GM19035 (cell line): ENCODE data around the gene VCP.

ENCODE experiments used
- ATAC-seq: cut with Tn5 transposase; IDR thresholded peaks from one replicate; pipeline ENCODE4 v1.9.1; 2021; ENCODE audit not compliant: unreplicated experiment

VCP gene

DNA sequence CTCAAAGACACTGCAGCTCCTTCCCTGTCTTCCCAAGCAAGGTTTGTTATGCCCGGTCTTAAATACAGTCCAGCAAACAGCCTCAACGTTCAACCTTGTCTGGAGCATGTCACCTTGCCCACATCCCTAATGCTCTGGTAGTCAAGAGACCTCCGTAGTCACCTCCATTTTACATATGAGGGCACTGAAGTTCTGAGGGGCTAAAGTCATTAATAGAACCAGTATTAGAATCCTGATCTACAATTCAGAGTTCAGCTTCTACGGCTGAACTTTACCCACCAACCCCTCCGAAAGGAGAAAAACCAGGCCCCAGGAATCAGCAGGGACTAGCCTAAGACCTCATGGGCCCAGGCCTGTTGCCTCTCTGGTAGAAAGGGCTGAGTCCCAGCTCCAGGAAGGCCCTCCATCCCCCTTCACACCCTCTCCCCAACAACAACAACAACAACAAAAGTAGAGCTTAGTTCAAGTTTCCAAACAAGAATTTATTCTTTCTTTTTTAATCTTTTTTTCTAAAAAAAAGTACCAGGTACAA is 31.3 kb upstream of the VCP start:
- no peak for ATAC-seq

DNA sequence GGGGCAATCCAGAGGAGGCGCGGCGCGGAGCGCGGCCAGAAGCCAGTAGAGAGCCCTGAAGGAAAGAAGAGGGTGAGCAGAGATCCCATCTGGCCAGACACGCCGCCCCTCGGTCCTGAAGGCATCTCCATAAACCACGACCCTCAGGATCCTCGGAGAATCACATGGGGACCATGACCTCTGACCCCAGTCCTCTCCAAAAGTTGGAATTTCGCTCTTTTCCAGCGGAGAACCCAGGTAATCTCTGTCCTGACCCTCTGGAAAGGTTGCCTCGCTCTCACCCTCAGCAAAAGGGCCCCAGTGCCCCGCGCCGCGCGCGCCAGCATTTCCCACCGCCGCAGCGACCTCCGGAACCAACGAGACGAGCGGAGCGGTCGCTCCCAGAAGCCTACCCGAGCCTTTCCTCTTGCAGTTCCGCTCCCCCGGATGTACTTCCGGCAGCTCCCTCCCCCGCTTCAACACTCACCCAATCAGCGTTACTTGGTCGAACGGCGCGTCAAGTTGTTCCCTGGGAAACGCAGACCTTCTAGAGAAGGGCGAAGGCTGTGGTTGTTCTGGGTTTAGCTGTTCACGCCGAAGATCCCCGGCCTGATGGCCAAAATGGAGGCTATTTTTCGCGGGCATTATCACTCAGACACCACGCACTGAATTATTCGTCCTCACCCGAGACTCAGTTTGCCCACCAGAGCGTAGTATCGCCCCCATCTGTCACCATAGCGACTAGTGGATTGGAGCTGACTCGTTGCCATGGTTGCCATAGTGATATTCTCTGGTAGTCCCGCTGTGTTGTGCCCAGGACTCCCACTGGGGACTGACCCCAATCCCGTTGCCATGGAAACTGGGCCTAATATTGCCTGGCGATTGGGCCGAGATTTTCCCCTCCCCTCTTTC is 30.6 kb upstream of the VCP start, which contains the start of gene STOML2:
TSS of gene STOML2 (minus strand) at position 363 of the 891 bp plus-strand sequence. CDS start at position 326, 37 bp downstream.
- ATAC-seq = peak; percentile 97

DNA sequence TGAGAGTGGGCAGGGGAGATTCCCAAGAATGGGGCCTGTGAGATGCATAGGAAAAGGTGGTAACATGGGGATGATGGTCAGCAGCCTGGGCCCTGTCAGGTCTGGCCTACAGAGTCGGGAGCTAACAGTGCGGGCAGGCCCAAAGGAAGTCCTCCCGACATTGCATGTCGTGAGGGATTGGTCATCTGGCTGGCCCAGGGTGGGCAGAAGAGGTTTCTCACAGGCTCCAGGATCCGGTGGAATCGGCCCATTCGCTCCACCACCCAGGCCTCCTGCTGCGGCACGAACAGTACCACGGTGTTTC is 30.0 kb upstream of the VCP start:
- ATAC-seq = peak; percentile 26

DNA sequence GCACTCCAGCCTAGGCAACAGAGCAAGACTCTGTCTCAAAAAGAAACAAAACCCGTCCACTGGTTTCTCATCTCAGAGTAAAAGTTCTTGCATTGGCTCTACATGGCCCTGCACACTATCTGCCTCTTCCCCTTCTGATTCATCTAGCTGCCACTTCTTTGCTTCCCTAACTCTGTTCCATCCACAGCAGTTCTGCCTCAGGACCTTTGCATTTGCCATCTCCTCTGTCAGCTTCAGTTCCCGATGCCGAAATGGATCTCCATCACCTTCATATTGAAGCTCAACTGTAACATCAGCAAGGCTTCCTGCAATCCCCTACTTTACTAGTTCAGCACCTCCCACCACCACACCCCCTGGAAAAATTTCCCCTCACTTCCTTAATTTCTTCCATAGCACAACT is 25.1 kb upstream of the VCP start:
- no peak for ATAC-seq

DNA sequence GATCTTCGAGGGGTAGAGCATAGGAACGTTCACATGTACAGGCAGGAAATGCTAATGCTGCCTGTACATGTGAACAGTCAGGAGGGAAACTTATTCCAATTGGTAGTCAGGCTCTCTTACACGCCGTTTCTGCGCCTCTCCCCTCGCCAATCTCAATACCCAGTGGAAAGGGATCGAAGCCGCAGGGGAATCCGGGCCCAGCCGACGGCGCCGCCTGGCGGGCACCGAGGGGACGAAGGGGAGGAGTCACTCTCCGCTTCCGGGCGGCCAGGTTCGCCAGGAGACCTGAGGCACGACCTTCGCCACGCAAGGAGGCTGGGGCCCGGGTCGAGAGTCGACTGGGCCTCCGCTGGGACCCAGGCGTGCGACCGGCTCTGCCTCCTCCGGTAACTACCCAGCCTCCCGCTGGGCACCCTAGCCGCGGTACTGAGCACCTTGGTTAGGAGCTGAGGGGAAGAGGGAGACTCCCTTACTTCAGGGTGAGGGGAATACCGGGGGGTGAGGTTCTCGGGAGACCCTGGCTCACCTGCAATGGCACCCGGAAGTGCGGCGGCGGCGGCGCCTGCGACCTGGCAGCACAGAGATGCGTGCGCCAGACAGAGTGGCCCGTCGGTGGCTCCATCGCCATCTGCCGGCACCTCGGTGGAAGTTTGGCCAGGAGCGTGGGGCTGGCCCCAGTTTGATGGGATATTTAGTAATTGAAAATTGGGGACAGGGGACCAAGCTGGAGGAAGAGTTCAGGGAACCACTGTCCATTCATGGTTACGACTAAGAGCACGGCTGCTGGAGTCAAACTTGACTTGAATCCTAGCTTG is 23.8 kb upstream of the VCP start, which contains the start of gene PIGO:
TSS of gene PIGO (minus strand) at position 557 of the 815 bp plus-strand sequence. CDS start 1,026 bp downstream, outside the sequence.
- ATAC-seq = peak; percentile 90

DNA sequence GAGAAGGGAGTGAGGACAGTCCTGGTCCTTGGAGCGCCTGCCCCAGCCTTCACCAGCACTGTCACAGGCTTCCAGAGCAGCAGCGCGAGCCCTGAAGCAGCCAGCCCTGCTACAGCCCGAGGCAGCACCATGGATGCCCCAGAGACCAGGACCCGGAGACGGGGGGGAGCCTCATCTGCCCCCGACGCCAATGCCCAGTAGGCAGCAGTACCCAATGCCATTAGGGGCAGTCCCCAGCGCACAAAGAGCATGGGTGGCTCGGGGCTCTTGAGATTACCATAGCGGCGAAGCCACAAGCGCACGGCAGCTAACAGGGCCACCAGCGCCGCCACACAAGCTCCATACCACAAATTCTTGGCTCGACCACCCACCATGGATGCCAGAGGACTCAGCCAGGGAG is 19.1 kb upstream of the VCP start:
- ATAC-seq = no peak

DNA sequence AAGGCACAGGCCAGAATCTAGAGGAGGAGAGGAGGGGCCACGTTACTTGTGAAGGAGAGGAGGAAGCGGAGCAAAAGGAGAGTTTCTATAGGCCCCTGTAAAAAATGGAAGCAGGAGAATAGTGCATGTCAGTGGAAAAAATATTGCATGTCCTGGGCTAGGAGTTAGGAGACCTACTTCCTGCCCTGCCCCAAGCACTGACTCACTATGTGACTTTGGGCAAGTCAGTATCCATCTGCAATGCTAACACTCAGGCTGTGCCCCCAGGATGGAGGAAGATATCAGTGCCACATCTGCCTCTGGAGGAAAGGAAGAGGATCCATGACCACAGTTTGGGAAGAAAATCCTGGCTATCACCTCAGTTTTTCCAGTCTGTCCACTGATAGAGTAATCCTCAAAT is 17.0 kb upstream of the VCP start:
- no peak for ATAC-seq

DNA sequence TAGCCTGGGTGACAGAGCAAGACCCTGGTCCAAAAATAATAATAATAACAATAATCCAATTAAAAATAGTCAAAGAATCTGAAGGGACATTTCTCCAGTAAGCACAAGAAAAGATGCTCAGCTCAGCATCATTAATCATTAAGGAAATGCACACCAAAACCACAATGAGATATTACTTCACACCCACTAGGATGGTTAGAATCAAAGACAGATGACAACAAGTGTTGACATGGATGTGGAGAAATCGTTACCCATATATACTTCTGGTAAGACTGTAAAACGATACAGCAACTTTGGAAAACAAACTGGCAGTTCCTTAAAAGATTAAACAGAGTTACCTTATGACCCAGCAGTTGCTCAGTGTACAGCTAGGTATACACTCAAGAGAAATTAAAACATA is 12.7 kb upstream of the VCP start:
- no peak for ATAC-seq

DNA sequence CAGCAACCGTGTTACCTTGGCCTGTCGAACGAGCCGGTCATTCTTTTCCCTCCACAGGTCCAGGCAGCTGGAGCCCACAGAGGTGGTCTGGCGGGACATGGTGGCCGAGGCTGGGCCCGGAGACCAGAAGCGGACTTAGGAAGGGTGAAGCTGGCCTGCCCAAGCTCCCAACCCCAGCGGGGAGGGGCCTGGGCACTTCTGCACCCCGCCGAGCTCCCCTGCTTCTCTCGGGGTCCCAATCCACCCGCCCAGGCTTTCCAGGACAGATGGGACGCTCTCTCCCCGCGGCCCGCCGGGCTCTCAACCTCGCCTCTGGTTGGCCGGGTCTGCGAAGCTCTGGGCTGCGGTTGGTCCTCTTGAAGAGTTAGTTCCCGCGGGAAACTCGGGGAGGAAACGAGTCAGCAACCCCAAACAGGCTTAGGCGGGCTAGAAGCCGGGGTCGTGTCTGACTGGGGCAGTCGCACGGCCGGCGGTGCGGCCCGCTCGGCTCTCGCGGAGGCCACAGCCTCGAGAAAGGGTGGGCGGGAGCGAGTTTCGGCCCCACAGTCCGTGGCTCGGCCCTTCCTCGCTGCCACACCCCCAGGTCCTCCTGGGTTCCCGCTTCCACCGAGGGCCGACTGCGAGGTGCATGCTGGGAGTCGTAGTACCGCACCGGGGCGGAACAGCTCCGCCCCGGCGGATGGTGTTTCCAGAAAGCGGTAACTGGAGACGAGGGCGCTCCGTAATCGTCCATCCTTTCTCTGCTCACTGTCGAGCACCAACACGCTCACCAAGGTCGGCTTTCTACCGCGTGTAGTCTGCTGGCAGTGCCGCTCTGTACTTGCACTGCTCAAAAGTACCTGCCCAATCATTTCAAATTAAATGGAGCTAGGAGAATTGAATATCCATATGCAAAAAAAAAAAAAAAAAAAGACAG is 7.3 kb upstream of the VCP start, which contains the start of gene FANCG:
TSS of gene FANCG (minus strand) at position 517 of the 916 bp plus-strand sequence. CDS start at position 99, 418 bp downstream.
- ATAC-seq = peak; percentile 89

DNA sequence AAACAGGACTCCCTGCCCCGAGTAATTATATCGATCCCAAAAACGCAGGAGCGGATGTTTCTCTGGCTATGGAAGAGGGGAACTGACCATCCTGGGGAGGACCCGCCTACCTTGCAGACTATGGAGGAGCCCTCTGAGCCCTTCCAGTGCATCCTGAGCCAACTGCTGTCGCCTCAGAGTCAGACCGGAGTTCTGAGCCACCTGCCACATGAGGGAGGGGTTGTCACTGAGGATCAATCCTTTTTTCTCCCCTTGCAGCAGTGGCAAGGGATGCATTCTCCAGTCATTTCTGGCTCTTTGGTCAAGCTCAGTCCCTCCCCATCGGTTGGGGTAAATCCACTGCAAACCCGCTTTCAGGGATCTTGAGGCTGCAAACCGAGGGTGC is 6.6 kb upstream of the VCP start:
- ATAC-seq = peak; percentile 2

DNA sequence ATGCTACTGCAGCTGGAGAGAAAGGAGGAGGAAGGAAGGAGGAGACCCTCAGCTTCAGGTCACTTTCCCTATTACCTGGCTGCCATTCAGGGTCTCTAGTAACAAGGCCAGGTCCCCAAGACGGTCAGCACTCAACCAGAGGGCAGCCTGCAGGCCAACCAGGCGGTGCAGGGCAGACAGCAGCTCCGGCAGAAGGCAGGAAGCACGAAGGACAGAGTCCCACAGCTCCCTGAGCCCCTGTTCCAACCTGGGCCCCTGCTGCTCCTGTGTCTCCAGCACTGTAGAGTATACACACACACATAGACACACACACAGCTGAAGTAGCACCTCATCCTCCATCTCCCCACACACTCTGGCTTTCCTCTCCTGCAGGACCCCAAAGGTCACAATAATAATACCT is 5.6 kb upstream of the VCP start:
- no peak for ATAC-seq

DNA sequence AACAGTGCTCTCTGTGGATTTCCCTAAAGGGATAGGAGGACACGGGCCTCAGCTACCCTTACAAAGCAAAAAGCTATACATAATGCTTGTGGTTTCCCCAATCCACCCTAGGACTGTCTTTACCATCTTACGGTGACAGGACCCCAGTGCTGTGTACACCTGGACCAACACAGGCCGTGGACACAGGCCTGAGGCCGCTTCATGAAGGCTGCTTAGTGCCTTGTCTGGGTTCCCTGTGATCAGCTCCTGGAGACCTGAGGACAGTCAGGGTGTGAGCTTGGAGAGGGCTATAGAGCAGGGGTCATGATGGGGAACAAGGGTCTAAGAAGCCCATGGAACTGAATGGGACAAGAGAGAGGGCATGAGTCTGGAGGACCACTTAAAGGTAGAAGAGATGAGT is 4.4 kb upstream of the VCP start:
- ATAC-seq = no peak

DNA sequence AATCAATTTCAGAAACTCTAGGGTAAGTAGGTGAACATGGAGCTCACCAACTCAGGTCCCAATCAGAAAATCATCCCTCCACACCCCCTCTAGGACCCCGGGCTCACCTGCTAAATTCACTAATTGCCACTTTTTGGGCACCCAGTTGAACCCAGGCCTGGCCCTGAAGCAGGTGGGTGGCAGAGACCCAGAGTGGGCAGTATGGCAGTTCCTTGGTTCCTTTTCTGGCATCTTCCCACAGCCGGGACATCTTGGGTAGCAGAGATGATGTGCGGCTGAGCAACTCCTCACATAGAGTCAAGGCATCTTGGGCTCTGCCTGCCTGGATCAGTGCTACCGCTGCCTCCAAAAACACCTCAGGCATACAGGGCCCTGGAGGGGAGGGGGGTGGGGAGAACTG is 2.9 kb upstream of the VCP start:
- ATAC-seq = no peak

DNA sequence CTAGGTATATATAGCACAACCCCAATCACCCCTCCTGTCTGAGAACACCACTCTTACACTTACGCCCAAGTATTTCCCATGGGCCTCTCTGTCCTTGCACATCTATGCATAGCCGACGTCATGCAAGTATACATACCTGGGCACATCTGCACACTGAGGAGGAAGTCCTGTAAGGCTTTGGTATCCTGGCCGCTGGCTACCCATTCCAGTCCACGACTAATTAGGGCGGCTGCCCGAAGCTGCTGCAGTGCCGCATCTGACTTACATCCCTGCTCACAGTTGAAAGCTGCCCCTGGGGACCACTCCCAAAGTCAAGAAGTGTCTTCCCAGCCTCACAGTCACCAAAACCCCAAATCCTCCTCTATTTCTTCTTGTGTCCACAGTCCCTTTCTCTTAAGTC is 2.4 kb upstream of the VCP start:
- ATAC-seq = no peak

DNA sequence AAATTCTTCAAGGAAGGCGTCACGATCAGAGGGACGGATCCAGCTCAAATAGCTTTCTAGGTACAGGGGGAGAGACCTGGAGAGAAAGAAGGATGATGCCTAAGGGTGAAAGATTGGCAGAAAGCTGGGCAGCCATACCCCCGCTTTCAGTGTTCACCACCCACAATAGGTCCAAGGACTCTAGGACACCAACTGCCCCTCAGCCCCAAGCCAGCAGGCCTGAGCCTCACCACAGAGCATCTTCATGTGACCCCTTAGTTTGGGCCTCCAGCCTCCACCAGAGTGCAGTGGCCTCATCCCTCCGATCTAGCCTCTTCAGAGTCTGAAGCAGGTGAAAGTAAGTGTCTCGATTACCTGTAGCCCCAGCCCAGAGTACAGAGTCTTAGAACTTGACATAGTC is 1.7 kb upstream of the VCP start:
- no peak for ATAC-seq

DNA sequence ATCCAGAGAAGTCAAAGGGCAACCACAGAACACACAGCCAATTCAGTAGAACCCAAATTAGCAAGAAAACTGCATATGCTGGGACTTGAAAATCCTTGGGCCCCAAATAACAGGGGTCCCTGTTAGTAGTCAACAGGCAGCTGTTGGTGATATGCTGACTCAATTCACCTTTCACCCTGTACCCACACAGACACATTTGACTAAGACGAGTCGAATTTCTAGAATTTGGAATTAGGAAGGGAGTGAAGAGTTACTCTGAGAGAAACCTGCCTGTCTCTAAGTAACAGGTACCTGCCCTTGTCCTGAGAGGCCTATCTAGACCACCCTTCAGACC is 821 bp upstream of the VCP start:
- no peak for ATAC-seq

DNA sequence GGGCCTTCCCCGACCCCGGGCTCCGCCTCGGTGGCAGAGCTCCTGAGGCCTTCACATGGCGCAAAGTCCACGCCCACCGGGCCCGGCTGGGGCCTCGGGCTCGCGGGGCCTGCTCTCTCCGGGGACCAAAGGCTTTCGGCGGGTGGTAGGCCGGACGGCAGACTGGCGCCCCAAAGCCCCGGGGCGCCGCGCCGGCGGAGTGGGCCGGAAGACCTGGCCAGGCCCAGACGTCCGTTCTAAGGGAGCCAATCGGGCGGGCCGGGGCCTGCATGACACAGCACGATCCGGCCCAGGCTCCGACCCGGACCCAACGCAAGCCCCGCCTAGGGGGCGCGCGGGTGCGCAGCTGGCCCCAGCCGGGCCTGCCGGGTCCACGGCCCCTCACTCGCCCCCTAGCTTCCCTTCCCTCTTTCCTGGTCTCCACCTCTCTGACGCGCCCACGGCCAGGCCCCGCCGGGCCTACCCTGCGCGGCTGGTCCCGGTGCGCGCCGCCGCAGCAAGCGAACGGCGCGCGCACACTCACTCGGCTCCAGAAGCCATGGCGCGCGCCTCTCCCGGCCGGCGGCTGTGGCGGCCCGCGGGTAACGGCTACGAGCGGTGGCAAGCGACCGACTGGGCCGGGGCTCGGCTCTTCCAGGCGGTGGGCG is 488 bp downstream of the VCP start:
- ATAC-seq = peak; percentile 53

DNA sequence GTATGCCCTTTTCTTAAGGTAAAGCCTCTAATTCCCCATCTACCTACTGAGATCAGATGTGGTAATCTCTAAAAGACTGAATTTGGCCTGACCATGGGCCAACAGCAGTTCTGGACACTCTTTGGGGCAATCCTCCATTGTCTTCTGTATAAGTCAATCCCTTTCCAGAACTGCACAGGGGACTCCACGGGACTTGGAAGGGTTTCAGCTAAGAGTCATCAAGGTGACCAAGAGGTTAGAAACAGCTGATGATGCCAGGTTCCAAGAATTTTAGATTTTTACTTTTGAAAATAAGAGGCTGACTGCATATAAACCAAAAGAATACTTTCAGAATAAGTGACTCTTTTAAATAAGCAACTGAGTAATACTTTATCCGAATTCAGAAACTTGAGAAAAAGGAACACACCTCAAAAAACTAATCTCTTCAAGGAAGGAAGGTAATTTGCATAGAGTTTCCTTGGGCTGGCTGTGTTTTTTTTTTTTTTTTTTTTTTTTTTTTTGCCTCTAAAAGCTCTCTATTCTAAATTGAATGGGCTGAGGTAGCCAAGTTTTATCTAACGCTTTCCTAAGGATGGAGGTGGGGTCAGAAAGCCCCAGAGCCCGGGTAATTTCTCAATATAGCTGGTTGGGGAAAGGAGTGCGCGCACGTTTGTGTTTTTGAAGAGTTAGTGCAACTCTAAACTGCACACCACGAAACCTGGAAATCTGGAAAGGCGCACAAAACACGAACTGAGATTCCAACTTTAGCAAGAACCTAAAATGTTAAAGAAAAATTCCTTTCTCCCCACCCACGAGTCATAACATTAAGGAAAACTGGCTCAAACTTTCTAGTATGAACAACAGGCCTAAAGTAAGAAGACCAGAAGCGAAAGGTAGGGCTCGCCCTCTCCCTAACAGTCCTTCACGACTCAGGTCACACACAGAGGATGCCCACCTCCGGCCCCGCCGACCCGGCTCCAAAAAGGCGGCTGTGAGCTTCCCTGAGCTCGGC is 1.3 kb downstream of the VCP start:
- ATAC-seq = no peak

DNA sequence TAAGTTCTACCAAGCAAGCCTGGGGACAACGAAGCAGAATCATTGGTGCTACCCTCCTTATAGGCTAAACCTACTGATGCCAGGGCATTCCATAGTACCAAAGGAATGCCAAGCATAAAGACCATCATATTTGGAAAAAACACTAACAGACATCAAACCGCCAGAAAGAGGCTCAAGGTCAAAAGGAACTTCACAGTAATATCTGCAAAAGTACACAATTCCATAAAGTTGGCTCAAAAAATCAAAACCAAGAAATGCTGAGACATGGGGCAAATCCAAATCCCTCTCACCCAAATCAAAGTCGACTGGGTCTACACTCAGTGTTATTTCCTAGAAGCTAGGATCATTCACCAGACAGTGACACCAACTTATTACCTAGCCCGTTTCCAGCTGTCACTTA is 3.4 kb downstream of the VCP start:
- no peak for ATAC-seq
